ENCODE results near the gene PKHD1. TPM values are rescaled to one million over a fixed set of nuclear protein-coding genes. Genes with fewer than 3 reads are reported as not detected.

The PKHD1 gene
- total RNA-seq, 2 donors from 2014 or later: 33.3 to 53.4 TPM

DNA sequence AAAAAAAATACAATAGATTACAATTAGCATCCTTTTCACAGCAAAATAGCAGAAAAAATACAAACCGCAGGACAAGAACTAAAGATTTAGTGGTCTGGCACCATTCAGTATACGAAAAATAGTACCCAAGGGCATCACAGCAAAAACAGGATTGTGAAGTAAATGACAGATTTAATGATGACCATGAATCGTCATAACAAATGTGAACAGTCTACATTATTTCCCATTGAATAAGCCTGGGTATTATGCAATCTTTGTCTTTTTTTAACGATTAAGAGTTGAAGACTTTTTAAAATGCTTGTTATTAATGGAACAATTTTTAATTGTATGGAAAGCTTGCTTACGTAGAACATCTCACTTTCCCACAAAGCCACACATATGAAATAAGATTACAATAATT lies 432.8 kb downstream of the PKHD1 start:
- WGBS, 2 donors: 58 to 60% methylated on average over 5 of the region's 5 CpGs
- Histone ChIP-seq H3K4me1 (no peaks in the 10 kb centered on the region), H3K36me3 (replicated peaks in 1 of 2; ENCODE audit: insufficient read depth in 1 of 2, low read depth in 2 of 2) (no peaks in the 10 kb centered on the region), H3K27me3 (no peaks in the 10 kb centered on the region), H3K27ac (no peak overlapping the region), H3K9me3 (no peaks in the 10 kb centered on the region), H3K4me3 (no peak overlapping the region)
- TF ChIP-seq POLR2A (IDR thresholded peaks at IDR 0.05): no peak
- TF ChIP-seq, protein P1, sequence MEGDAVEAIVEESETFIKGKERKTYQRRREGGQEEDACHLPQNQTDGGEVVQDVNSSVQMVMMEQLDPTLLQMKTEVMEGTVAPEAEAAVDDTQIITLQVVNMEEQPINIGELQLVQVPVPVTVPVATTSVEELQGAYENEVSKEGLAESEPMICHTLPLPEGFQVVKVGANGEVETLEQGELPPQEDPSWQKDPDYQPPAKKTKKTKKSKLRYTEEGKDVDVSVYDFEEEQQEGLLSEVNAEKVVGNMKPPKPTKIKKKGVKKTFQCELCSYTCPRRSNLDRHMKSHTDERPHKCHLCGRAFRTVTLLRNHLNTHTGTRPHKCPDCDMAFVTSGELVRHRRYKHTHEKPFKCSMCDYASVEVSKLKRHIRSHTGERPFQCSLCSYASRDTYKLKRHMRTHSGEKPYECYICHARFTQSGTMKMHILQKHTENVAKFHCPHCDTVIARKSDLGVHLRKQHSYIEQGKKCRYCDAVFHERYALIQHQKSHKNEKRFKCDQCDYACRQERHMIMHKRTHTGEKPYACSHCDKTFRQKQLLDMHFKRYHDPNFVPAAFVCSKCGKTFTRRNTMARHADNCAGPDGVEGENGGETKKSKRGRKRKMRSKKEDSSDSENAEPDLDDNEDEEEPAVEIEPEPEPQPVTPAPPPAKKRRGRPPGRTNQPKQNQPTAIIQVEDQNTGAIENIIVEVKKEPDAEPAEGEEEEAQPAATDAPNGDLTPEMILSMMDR (IDR thresholded peaks at IDR 0.05): no peak
- ATAC-seq (no peak), DNase-seq (no peak)
- intact Hi-C loops (cut with DNase I): no loop called here

- WGBS, 2 donors: 58 to 70% methylated on average over 9 of the region's 9 CpGs
- Histone ChIP-seq H3K4me1 (no peaks in the 10 kb centered on the region), H3K4me3 (no peak overlapping the region), H3K27ac (no peak overlapping the region), H3K9me3 (no peaks in the 10 kb centered on the region), H3K27me3 (no peaks in the 10 kb centered on the region), H3K36me3 (replicated peaks in 1 of 2; ENCODE audit: insufficient read depth in 1 of 2, low read depth in 2 of 2) (no peaks in the 10 kb centered on the region)
- DNase-seq (no peak), ATAC-seq (no peak)
- TF ChIP-seq, protein P1 (IDR thresholded peaks at IDR 0.05): no peak
- no peak for TF ChIP-seq POLR2A (IDR thresholded peaks at IDR 0.05)
- intact Hi-C loops (cut with DNase I): no loop called here
Measured at GRCh38 chr6:51651132-51651817, 436.1 kb downstream of the PKHD1 start.

DNA sequence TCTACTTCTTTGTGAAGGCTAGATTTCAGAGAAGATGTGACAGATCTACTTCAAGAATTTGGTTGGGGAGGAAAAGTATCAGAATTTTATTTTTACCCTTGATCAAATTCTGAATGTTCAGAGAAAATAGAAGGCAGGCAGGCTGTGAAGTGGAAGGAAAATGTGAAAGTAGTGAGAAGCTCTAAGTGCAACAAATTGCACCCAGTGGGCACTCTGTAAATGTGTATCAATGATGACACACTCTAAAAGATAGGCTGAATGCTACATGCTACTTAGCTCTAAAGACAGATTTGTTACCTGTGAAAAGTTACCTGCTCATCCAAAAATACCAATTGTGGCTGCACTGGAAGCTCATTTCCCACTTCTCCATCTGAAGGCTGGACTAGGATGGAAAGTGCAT lies 438.6 kb downstream of the PKHD1 start:
- intact Hi-C loops (cut with DNase I): no loop called here
- no peaks in the 10 kb centered on the region for H3K27me3 ChIP-seq
- no peaks in the 10 kb centered on the region for H3K4me1 ChIP-seq
- H3K4me3 ChIP-seq: no peak overlapping the region
- TF ChIP-seq, protein P1 (IDR thresholded peaks at IDR 0.05): no peak
- no peak for TF ChIP-seq POLR2A (IDR thresholded peaks at IDR 0.05)
- no peaks in the 10 kb centered on the region for H3K36me3 ChIP-seq (replicated peaks in 1 of 2; ENCODE audit: insufficient read depth in 1 of 2, low read depth in 2 of 2)
- no peak overlapping the region for H3K27ac ChIP-seq
- no peak for DNase-seq
- no peak for ATAC-seq
- no peaks in the 10 kb centered on the region for H3K9me3 ChIP-seq

- H3K36me3 ChIP-seq (replicated peaks in 1 of 2; ENCODE audit: insufficient read depth in 1 of 2, low read depth in 2 of 2): no peaks in the 10 kb centered on the region
- TF ChIP-seq, protein P1 (IDR thresholded peaks at IDR 0.05): no peak
- TF ChIP-seq POLR2A (IDR thresholded peaks at IDR 0.05): no peak
- no peak overlapping the region for H3K27ac ChIP-seq
- intact Hi-C loops (cut with DNase I): no loop called here
- no peaks in the 10 kb centered on the region for H3K4me1 ChIP-seq
- ATAC-seq (no peak), DNase-seq (no peak)
- H3K27me3 ChIP-seq: no peaks in the 10 kb centered on the region
- H3K9me3 ChIP-seq: no peaks in the 10 kb centered on the region
- no peak overlapping the region for H3K4me3 ChIP-seq
Measured at GRCh38 chr6:51648236-51648635, 439.2 kb downstream of the PKHD1 start.

GRCh38 chr6:51644426-51644825 lies 443.0 kb downstream of the PKHD1 start:
- H3K4me1 ChIP-seq: no peaks in the 10 kb centered on the region
- H3K36me3 ChIP-seq (replicated peaks in 1 of 2; ENCODE audit: insufficient read depth in 1 of 2, low read depth in 2 of 2): no peaks in the 10 kb centered on the region
- no peaks in the 10 kb centered on the region for H3K27me3 ChIP-seq
- DNase-seq (no peak), ATAC-seq (no peak)
- no peaks in the 10 kb centered on the region for H3K9me3 ChIP-seq
- no peak overlapping the region for H3K27ac ChIP-seq
- 76 to 89% methylated on average over 2 of the region's 2 CpGs for WGBS, 2 donors
- H3K4me3 ChIP-seq: no peak overlapping the region
- no peak for TF ChIP-seq POLR2A (IDR thresholded peaks at IDR 0.05)
- TF ChIP-seq, protein P1 (IDR thresholded peaks at IDR 0.05): no peak
- intact Hi-C loops (cut with DNase I): no loop called here

Measured in body of pancreas (tissue), 4 donors.